ENCODE measurements around the gene DET1.
"Not testable (repeated sequence)": the region's sequence is repeated elsewhere in the genome, so short reads cannot be mapped to it uniquely, and the experiment has no call there.

DET1 gene

DNA sequence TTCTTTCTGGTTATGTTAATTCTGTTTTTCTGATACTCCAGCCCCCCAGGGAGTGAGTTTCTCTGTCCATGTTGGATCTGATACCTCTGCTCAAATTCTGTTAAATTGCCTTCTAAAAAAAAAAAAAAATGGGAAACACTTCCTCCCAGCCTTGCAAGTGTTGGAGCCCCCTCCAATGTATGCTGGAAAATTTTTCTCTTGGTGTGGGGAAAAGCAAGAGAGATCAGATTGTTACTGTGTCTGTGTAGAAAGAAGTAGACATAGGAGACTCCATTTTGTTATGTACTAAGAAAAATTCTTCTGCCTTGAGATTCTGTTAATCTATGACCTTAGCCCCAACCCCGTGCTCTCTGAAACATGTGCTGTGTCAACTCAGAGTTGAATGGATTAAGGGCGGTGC is 6.1 kb downstream of the DET1 start:
- not testable (repeated sequence) for DNase-seq (ENCODE audit: low spot score)

- no peak for DNase-seq (ENCODE audit: low spot score)
Observed at GRCh38 chr15:88539441-88539840, 7.0 kb downstream of the DET1 start.

DNA sequence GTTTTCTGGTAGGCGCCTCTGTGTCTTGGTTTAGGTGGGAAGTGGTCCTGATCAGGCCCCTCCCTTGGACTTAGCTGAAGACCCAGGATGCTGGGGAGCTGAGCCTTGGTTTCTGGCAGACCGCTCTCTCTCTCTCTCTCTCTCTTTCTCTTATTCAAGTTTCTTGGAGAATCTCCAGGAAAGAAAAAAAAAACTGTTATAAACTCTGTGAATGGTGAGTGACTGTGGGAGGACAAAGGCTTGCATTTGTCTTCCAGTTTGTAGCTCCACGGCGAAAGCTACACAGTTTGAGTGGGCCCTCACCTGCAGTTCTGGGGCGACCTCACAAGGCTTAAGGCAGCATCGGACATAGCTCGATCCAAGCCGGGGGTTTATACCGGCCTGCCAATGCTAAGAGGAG is 7.5 kb downstream of the DET1 start:
- no peak for DNase-seq (ENCODE audit: low spot score)

DNA sequence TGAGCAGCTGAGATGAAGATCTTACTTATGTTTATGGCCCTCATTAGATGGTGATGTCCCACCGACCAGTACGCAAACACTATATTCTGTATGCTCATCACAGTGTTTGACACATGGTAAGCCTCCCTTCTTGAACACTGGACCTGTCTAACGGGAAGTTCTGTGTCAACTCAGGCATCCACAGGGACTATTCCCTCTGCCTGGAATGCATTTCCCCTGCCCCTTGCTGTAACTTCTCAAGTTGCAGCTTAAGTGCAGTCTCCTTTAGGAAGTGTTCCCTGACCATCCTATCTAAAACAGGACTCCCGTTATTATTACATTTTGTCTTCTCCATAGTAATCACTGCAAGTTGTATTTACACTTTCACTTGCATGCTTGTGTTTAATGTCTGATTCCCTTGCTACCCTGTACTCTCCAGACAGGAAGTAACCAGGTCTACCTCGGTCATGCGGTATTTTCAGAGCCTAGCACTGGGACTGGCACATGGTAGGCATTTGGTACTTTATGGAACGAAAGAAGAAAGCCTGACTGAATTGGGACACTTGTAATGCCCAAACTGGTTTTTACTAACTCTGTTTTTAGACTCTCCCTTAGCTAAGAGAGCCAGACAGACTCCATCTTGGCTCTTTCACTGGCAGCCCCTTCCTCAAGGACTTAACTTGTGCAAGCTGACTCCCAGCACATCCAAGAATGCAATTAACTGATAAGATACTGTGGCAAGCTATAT is 8.7 kb downstream of the DET1 start:
- DNase-seq (ENCODE audit: low spot score): no peak

DNA sequence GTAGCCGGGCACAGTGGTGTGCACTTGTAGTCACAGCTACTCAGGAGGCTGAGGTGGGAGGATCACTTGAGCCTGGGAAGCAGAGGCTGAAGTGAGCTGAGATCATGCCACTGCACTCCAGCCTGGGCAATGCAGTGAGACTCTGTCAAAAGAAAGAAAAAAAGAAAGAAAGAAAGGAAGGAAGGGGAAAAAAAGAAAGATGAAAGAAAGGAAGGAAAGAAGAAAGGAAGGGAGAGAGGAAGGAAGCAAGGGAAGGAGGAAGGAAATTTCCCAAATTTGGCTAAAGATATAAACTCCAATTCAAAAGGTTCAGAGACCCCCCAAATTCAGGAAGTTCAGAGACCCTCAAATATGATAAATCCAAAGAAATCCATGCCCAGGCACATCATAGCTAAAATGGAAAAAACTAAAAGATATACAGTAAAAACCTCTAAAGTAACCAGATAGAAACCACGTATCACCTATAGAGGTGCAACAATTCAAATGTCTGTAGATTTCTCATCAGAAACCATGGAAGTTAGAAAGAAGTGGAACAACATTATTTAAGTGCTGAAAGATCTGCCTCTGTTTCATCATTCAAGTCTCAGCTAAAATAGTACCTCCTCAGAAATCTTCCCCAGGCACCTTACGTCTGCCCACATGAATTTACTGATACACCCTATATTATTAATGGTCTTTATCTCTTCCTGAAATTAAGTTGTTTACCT is 10.7 kb downstream of the DET1 start:
- no peak for DNase-seq (ENCODE audit: low spot score)

GRCh38 chr15:88535100-88535499 is 11.4 kb downstream of the DET1 start:
- DNase-seq (ENCODE audit: low spot score): no peak

DNA sequence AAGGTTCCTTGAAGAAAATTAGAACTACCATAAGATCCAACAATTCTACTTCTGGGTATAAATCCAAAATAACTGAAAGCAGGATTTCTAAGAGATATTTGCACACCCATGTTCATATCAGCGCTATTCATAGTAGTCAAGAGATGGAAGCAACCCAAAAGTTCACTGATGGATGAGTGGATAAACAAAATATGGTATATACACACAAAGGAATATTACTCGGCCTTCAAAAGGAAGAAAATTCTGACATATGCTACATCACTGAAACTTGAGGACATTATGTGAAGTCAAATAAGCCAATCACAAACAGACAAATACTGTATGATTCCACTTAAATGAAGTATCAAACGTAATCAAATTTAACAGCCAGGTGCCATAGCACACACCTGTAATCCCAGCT is 13.1 kb downstream of the DET1 start:
- DNase-seq (ENCODE audit: low spot score): no peak

DNA sequence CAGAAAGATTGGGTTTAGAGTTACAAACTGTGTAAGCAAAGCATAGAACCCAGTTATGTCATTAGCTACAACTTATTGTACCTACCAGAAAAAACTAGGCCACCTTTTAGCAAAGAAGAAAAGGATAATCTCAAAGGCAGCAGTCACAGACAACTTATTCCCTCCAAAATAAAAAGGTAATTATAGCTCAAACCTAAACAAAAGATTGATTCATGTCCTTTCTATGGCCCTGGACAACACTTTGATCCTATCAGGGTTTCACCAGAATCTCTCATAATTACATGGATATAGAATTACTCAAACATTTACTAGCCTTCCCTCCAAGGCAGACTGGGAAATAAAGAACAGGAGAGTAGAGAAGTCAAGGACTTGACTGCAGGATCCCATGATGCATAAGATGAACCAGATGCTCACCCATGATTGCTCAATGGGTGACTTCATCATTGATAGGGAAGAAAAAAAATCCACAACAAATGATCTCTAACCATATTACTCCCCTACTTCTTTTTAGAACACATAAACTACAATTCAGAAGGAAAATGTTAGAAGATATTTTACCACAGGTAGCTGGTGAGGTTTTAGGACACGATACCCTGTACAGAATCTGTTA is 17.4 kb downstream of the DET1 start:
- no peak for DNase-seq (ENCODE audit: low spot score)

DNA sequence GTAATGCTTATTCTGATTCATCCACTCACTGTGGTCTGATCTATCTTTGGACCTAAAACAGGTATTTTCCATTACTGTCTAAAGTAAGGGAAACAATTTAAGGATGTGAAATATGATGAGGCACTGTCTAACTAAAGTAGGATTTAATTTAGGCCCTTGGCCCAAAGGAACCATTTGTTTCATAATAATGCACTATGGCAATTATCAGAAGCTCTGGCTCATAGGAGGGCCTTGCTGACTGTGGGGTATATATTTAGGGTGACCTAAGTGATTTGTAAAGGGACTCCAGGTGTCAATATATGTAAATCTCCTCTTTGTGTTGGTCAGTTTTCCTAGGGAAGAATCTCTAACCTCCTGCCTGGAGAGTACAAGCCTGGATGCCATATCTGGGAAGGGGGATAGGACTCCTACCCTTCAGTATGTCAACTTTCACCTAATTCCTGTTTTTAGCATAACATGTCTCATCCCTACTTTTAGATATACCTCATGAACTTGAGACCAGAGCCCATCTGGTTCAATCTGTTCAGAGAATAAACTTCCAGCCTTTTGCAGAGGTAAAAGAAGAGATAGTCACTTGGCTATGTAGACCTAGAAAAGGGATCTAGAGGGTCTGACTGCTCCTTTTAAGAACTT is 20.1 kb downstream of the DET1 start:
- DNase-seq (ENCODE audit: low spot score): no peak

GRCh38 chr15:88525418-88525817 is 21.1 kb downstream of the DET1 start:
- DNase-seq (ENCODE audit: low spot score): no peak

- not testable (repeated sequence) for DNase-seq (ENCODE audit: low spot score)
Observed at GRCh38 chr15:88524094-88524493, 22.4 kb downstream of the DET1 start.

DNA sequence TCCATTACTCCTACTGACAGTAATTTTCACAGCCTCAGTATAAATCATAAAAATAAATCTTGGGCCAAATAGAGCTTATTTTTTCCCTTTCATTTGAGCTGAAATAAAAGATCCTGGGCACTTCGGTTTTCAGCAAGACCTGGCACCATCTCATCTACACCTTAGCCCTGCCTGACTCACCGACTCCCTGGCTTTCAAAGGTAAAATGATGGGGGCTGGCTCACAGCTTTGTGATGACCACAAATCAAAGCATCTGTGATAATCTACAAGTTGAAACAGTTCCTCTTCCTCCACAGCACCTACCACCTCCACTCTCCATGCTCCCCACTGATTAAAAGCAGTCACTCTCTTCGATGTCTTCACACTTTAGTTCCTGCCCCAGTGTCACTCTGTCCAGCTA is 27.6 kb downstream of the DET1 start:
- no peak for DNase-seq (ENCODE audit: low spot score)

- DNase-seq (ENCODE audit: low spot score): no peak
Observed at GRCh38 chr15:88513195-88513594, 33.3 kb downstream of the DET1 start.

DNA sequence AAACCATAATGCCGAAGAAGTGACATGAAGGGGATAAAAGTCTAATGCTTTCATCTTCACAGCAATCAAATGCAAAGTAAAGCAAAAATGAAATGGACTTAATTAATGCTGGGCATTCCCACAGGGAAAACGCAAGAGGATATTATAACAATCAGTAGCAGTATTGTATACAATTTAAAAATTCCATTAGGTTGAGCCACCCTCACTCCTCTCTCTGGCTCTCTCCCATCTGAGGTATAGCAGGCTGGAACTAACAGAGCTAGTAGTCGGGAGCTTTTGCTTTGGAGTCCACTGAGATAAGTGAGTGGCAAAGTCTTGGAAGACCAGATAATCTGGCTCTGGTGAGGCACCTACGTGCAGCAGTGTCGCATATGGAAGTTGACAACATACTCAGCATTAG is 33.9 kb downstream of the DET1 start:
- no peak for DNase-seq (ENCODE audit: low spot score)

DNA sequence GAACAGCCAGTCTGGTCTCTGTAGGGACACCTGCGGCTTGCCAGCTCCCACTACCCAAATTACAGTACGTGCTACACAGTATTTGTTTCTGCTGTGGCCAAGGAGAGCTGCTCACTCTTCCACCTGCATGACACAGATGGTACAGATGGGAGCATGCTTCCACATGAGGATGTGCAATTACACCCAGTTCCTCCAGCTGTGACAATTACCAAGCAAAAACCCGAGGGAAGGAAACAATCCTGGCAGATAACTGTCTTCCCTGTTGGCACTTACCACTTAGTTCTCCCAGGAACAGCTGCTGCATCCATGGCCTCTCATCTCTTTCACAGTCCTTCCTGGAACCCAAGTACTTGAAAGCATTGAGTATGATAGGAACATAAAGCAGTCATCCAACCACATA is 34.4 kb downstream of the DET1 start:
- DNase-seq (ENCODE audit: low spot score): no peak

DNA sequence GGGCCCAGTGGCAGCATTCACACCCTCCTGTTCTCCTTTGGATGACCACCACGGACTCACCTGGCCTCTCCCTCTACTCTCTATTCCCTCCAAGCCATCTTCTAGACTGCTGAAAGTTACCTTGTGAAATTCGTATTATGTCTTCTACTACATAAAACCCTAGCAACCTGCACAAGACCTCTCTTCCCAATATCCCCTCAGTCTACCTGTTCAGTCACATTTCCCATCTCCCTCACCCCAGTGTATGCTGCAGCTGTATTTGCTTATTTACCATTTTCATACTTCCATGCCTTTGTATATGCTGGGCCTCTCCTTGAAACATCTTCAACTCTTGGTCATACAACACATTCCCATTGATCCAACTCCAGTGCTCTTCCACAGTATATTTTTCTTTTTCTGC is 35.3 kb downstream of the DET1 start:
- DNase-seq (ENCODE audit: low spot score): no peak

DNA sequence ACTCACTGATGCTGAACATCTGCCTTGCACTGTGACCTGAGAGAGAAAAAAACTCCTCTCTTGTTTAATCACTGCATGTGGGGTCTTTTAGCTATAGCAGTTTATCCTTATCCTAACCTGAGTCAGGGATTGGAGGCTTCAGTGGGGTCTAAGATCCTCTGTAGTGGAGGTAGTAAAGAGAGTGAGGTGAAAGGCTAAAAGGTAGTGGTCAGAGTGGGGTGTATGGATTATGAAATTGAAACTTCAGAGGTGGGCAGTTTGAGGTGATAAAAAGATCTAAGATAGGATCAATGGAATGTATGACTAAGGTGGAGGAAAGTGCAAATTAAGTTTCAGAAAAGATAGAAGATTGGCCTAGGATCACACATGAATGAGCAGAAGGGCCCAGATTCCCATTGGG is 36.5 kb downstream of the DET1 start:
- no peak for DNase-seq (ENCODE audit: low spot score)

- no peak for DNase-seq (ENCODE audit: low spot score)
Observed at GRCh38 chr15:88509321-88509720, 37.2 kb downstream of the DET1 start.

- no peak for DNase-seq (ENCODE audit: low spot score)
Observed at GRCh38 chr15:88506628-88507027, 39.9 kb downstream of the DET1 start.

DNA sequence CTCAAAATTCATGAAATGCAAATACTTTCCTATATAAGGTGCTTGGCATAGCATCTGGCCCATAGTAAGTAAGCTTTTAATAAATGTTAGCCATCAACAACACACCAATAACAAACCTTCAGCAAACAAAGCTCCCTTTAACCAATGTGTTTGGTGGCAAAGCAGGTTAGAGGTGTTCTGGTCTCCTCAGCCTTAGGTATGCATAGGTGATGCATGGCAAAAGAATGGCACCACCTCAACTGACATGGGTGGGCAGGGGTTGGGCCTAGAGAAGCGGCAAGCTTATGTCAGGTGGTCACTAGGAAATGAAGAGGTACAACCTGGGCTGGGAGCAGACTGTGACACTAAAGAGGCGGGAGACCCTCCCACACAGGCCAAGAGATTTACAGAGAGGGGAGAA is 40.8 kb downstream of the DET1 start:
- DNase-seq (ENCODE audit: low spot score): no peak

DNA sequence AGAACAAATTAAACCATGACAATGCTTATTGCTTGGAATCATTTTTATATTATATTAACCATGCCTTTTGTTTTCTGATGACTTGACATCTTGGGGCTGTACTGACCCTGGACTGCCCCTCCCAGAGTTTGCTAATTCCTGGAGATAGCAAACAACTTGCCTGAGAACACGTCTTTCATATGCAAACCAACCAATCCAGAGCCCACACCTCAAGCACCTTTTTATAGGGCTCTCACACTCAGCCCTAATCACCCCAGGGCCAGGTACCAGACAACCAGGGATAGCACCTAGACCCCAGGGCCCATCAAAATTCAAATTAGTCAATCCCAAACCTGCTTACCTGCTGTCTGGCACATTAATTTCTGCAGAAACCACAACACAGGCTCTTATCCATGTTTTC is 42.0 kb downstream of the DET1 start:
- no peak for DNase-seq (ENCODE audit: low spot score)

DNA sequence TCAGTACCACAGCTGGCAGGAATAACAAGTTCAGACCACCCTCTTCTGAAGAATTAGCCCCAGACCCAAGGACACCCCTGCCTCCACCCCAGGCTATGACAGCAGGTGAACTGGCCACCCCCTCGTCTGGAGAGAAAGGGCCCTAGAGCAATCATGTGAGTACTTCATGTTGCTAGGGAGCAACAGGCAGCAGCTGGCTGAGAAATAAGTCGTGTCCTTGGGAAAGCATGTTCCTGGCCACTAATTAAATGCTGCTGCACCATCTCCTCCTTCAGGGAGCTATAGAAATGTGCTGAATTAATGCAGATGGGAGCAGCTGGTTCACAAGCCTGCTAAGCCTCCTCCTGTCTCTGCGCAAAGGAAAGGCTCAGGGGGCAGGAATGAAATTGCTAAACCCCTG is 47.5 kb downstream of the DET1 start:
- no peak for DNase-seq (ENCODE audit: low spot score)
